ENCODE measurements around the gene UCN2. TPM values are rescaled to one million over a fixed set of nuclear protein-coding genes. Genes with fewer than 3 reads are reported as not detected.

The UCN2 gene
- polyA plus RNA-seq, 3 donors: 0.61 TPM; not detected in 2

- Histone ChIP-seq H3K4me1 (ENCODE audit: control insufficient read depth in 1 of 2, insufficient read depth in 2 of 2, low read length in 2 of 2) (peaks cover 85 to 91% of the 10 kb centered on the region in 2 donors), H3K27ac (ENCODE audit: low read depth in 1 of 2, low read length in 2 of 2) (peak overlapping the region; percentile 49 to 77), H3K36me3 (replicated peaks in 1 of 2; ENCODE audit: control insufficient read depth in 1 of 2, insufficient read depth in 2 of 2, low read length in 2 of 2) (peaks cover 8 to 19% of the 10 kb centered on the region in 2 donors), H4K20me1 (ENCODE audit: insufficient read depth, low read length) (peaks cover 14% of the 10 kb centered on the region), H3K79me2 (ENCODE audit: insufficient read depth, low read length) (peaks cover 66% of the 10 kb centered on the region), H3K4me3 (replicated peaks in 1 of 3; ENCODE audit: low read depth in 2 of 3, low read length in 3 of 3) (peak overlapping the region in 1 of 3 experiments; percentile 55), H3K9me3 (replicated peaks in 1 of 2; ENCODE audit: control insufficient read depth in 1 of 2, insufficient read depth in 1 of 2, low read length in 2 of 2) (no peaks in the 10 kb centered on the region), H3K4me2 (replicated peaks; ENCODE audit: extremely low read depth, low read length, poor library complexity, severe bottlenecking) (peak overlapping the region; percentile 60), H2AFZ (ENCODE audit: insufficient read depth, low read depth, low read length, poor library complexity, severe bottlenecking) (peak overlapping the region; percentile 52), H3K9ac (ENCODE audit: insufficient read depth, low read length, poor library complexity, severe bottlenecking) (no peak overlapping the region), H3K27me3 (ENCODE audit: control insufficient read depth in 2 of 2, insufficient read depth in 2 of 2, low read length in 2 of 2) (no peaks in the 10 kb centered on the region)
- intact Hi-C loops (cut with micrococcal nuclease): loop anchor here in 1 of 2 donors (10.0 kb wide), 1 partner anchor 131 kb away; the partner anchor contains the start of gene NCKIPSD
- Mint-ChIP-seq H3K4me1 (peaks cover 78% of the 10 kb centered on the region), H3K36me3 (peaks cover 31 to 52% of the 10 kb centered on the region in 2 donors), H3K9me3 (peaks cover 0 to 2% (median 0%) of the 10 kb centered on the region in 7 donors), H3K27me3 (ENCODE audit: low read depth in 3 of 3) (peaks cover 0 to 2% (median 0%) of the 10 kb centered on the region in 3 donors), H3K4me3 (peak overlapping the region; percentile 48 to 77), H3K27ac (peak overlapping the region; percentile 75 to 88 (median 83))
- no peak for TF ChIP-seq CTCF (IDR thresholded peaks at IDR 0.05)
- no peak for DNase-seq
- WGBS (ENCODE audit: insufficient coverage): 95% methylated on average over 7 of the region's 14 CpGs
These were observed 9.4 kb downstream of the UCN2 start for GRCh38 chr3:48553886-48554845.

GRCh38 chr3:48553361-48553760, 10.2 kb downstream of the UCN2 start:
- peaks cover 0 to 2% (median 0%) of the 10 kb centered on the region in 3 donors for H3K27me3 Mint-ChIP-seq (ENCODE audit: low read depth in 3 of 3)
- peak in 1 of 3 donors; percentile 59 for DNase-seq
- H3K4me1 Mint-ChIP-seq: peaks cover 77% of the 10 kb centered on the region
- 0% methylated on average over 3 of the region's 5 CpGs for WGBS (ENCODE audit: insufficient coverage)
- H3K27ac Mint-ChIP-seq: peak overlapping the region; percentile 75 to 88 (median 83)
- Histone ChIP-seq H2AFZ (ENCODE audit: insufficient read depth, low read depth, low read length, poor library complexity, severe bottlenecking) (peak overlapping the region; percentile 52), H3K9me3 (replicated peaks in 1 of 2; ENCODE audit: control insufficient read depth in 1 of 2, insufficient read depth in 1 of 2, low read length in 2 of 2) (no peaks in the 10 kb centered on the region), H3K79me2 (ENCODE audit: insufficient read depth, low read length) (peaks cover 67% of the 10 kb centered on the region), H3K4me1 (ENCODE audit: control insufficient read depth in 1 of 2, insufficient read depth in 2 of 2, low read length in 2 of 2) (peaks cover 85 to 91% of the 10 kb centered on the region in 2 donors), H3K4me2 (replicated peaks; ENCODE audit: extremely low read depth, low read length, poor library complexity, severe bottlenecking) (peak overlapping the region; percentile 60), H4K20me1 (ENCODE audit: insufficient read depth, low read length) (peaks cover 14% of the 10 kb centered on the region), H3K9ac (ENCODE audit: insufficient read depth, low read length, poor library complexity, severe bottlenecking) (no peak overlapping the region), H3K27ac (ENCODE audit: low read depth in 1 of 2, low read length in 2 of 2) (peak overlapping the region; percentile 49 to 77), H3K27me3 (ENCODE audit: control insufficient read depth in 2 of 2, insufficient read depth in 2 of 2, low read length in 2 of 2) (no peaks in the 10 kb centered on the region), H3K36me3 (replicated peaks in 1 of 2; ENCODE audit: control insufficient read depth in 1 of 2, insufficient read depth in 2 of 2, low read length in 2 of 2) (peaks cover 11 to 21% of the 10 kb centered on the region in 2 donors), H3K4me3 (replicated peaks in 1 of 3; ENCODE audit: low read depth in 2 of 3, low read length in 3 of 3) (peak overlapping the region in 1 of 3 experiments; percentile 55)
- peak overlapping the region; percentile 48 to 77 for H3K4me3 Mint-ChIP-seq
- H3K9me3 Mint-ChIP-seq: no peaks in the 10 kb centered on the region
- peaks cover 34 to 58% of the 10 kb centered on the region in 2 donors for H3K36me3 Mint-ChIP-seq
- intact Hi-C loops (cut with micrococcal nuclease): loop anchor here in 1 of 2 donors (10.0 kb wide), 1 partner anchor 131 kb away; the partner anchor contains the start of gene NCKIPSD
- no peak for TF ChIP-seq CTCF (IDR thresholded peaks at IDR 0.05)

Measured in CD14-positive monocyte (primary cell).